HCT116 (cell line): Measurements from ENCODE around the gene SPRED2. TPM values are rescaled to one million over a fixed set of nuclear protein-coding genes. Genes with fewer than 3 reads are reported as not detected.

ENCODE experiments used
- ATAC-seq: fragments of 200-7000 bp; cut with Tn5 transposase; 2 replicates; pipeline ENCODE4 v1.9.1; 2020; ENCODE audit warnings: mild to moderate bottlenecking, moderate library complexity
- BruUV-seq: library from RNA; stranded (reverse); fragments of 400-500 nt; replicated peaks from 2 replicates; lab custom pipeline; 2021; lab: Mats Ljungman, UMichigan
- CTCF ChIA-PET: fragments of 300-600 bp; sonication (Branson Sonifier 250); formaldehyde crosslinking; loops from one replicate; lab custom pipeline; 2021; ENCODE audit warnings: antibody characterized with exemption; lab: Charles Lee
- POLR2A ChIA-PET: fragments of 300-600, 350-600 bp; sonication (Branson Sonifier 250); formaldehyde crosslinking; loops from one replicate; lab custom pipeline; 2021; ENCODE audit warnings: antibody characterized with exemption; lab: Charles Lee
- RAD21 ChIA-PET, 2 experiments: fragments of 300-600 bp; sonication (Branson Sonifier 250); formaldehyde crosslinking; loops; one replicate each; lab custom pipeline; 2023; ENCODE audit warnings: low total read pairs in 2 of 2; ENCODE audit not compliant: uncharacterized antibody in 2 of 2, unreplicated experiment in 2 of 2, low non-redundant PET in 1 of 2; lab: Charles Lee
- DNase-seq: peaks from one replicate; pipeline ENCODE4 v3.0.0-alpha.2; 2010; ENCODE audit warnings: low read depth, low spot score
- H2AFZ ChIP-seq: fragments of 200-600 bp; shearing (Covaris generic), sonication (generic); 2 replicates; pipeline ENCODE4 v1.6.1; 2017; ENCODE audit warnings: low read depth, mixed run types, mixed read lengths, antibody characterized with exemption, low read length; ENCODE audit not compliant: poor library complexity, severe bottlenecking
- H3K27ac ChIP-seq: 2 replicates; pipeline ENCODE4 v1.5.1; 2012; ENCODE audit warnings: low read depth, low read length
- H3K27me3 ChIP-seq: fragments of 200-600 bp; sonication (generic); 2 replicates; pipeline ENCODE4 v1.6.1; 2016; ENCODE audit warnings: mixed run types, low read length, mixed read lengths; ENCODE audit not compliant: insufficient read depth
- H3K36me3 ChIP-seq, 2 experiments: fragments of 200-500 bp in 1 of 2; fragments of 200-600 bp in 1 of 2; sonication (Bioruptor generic) in 1 of 2; sonication (generic) in 1 of 2; 2 replicates each; pipeline versions ENCODE4 v1.5.1 to v1.6.1; 2014 to 2016; ENCODE audit warnings: low read length in 2 of 2, inconsistent platforms in 1 of 2, mixed read lengths in 1 of 2, mixed run types in 1 of 2; ENCODE audit not compliant: insufficient read depth in 2 of 2, control insufficient read depth in 1 of 2
- H3K4me1 ChIP-seq, 2 experiments: fragments of 200-600 bp in 1 of 2; sonication (generic) in 1 of 2; 2 replicates each; pipeline versions ENCODE4 v1.5.1 to v1.6.1; 2012 to 2017; ENCODE audit warnings: low read length in 2 of 2, inconsistent platforms in 1 of 2, mild to moderate bottlenecking in 1 of 2, mixed read lengths in 1 of 2, mixed run types in 1 of 2, moderate library complexity in 1 of 2; ENCODE audit not compliant: insufficient read depth in 2 of 2, control insufficient read depth in 1 of 2
- H3K4me2 ChIP-seq: fragments of 200-600 bp; sonication (generic); 2 replicates; pipeline ENCODE4 v1.6.1; 2017; ENCODE audit warnings: mixed run types, low read length, mixed read lengths
- H3K4me3 ChIP-seq, 2 experiments: fragments of 200-600 bp in 1 of 2; sonication (generic) in 1 of 2; replicated peaks in 1 of 2; 2 replicates each; pipeline ENCODE4 v1.5.1; 2011 to 2016; ENCODE audit warnings: low read length in 2 of 2, control low read depth in 1 of 2, low read depth in 1 of 2, mild to moderate bottlenecking in 1 of 2, mixed read lengths in 1 of 2, mixed run types in 1 of 2
- H3K79me2 ChIP-seq: fragments of 200-600 bp; sonication (generic); 2 replicates; pipeline ENCODE4 v1.6.1; 2017; ENCODE audit warnings: mild to moderate bottlenecking, mixed run types, low read length, moderate library complexity, mixed read lengths; ENCODE audit not compliant: insufficient read depth
- H3K9ac ChIP-seq: fragments of 200-600 bp; sonication (generic); 2 replicates; pipeline ENCODE4 v1.6.1; 2016; ENCODE audit warnings: low read length, mixed read lengths
- H3K9me2 ChIP-seq: fragments of 200-600 bp; sonication (generic), shearing (Covaris generic); 2 replicates; pipeline ENCODE4 v1.6.1; 2017; ENCODE audit warnings: mixed run types, mild to moderate bottlenecking, moderate library complexity; ENCODE audit not compliant: insufficient read depth
- H3K9me3 ChIP-seq, 2 experiments: fragments of 200-500 bp in 1 of 2; fragments of 200-600 bp in 1 of 2; sonication (Bioruptor generic) in 1 of 2; sonication (generic) in 1 of 2; 2 replicates each; pipeline ENCODE4 v1.6.1; 2014 to 2017; ENCODE audit warnings: low read length in 2 of 2, mixed read lengths in 2 of 2, inconsistent platforms in 1 of 2, low read depth in 1 of 2, mild to moderate bottlenecking in 1 of 2, mixed run types in 1 of 2, moderate library complexity in 1 of 2; ENCODE audit not compliant: control insufficient read depth in 1 of 2, insufficient read depth in 1 of 2
- H4K20me1 ChIP-seq: fragments of 200-600 bp; sonication (generic), shearing (Covaris generic); 2 replicates; pipeline ENCODE4 v1.6.1; 2017; ENCODE audit warnings: mixed run types, mild to moderate bottlenecking, moderate library complexity; ENCODE audit not compliant: insufficient read depth
- CBX3 ChIP-seq: IDR thresholded peaks from 2 replicates; pipeline ENCODE4 v1.6.1; 2012; ENCODE audit warnings: low read depth
- EGR1 ChIP-seq: IDR thresholded peaks from 2 replicates; pipeline ENCODE4 v1.6.1; 2012; ENCODE audit warnings: low read depth
- EZH2phosphoT487 ChIP-seq: fragments of 200-600 bp; IDR thresholded peaks from 2 replicates; pipeline ENCODE4 v1.6.1; 2018; ENCODE audit warnings: antibody characterized with exemption, borderline replicate concordance
- POLR2A ChIP-seq: IDR thresholded peaks from 2 replicates; pipeline ENCODE4 v1.7.0; 2011; ENCODE audit warnings: borderline replicate concordance; ENCODE audit not compliant: insufficient read depth, insufficient read length; ENCODE audit errors: extremely low read depth
- POLR2AphosphoS5 ChIP-seq: IDR thresholded peaks from 2 replicates; pipeline ENCODE4 v1.6.1; 2011; ENCODE audit warnings: mild to moderate bottlenecking, low read depth, low read length, moderate library complexity
- RAD21 ChIP-seq: IDR thresholded peaks from 2 replicates; pipeline ENCODE4 v1.6.1; 2012; ENCODE audit warnings: low read depth, mild to moderate bottlenecking
- SIN3A ChIP-seq: IDR thresholded peaks from 2 replicates; pipeline ENCODE4 v1.6.1; 2012; ENCODE audit warnings: low read depth
- SP1 ChIP-seq: IDR thresholded peaks from 2 replicates; pipeline ENCODE4 v1.6.1; 2012; ENCODE audit warnings: low read depth
- SRF ChIP-seq: IDR thresholded peaks from 2 replicates; pipeline ENCODE4 v1.6.1; 2012; ENCODE audit warnings: low read depth
- TCF7L2 ChIP-seq: IDR thresholded peaks from 2 replicates; pipeline ENCODE4 v1.7.0; 2011; ENCODE audit warnings: borderline replicate concordance, inconsistent platforms; ENCODE audit not compliant: insufficient read depth, insufficient read length; ENCODE audit errors: extremely low read depth
- ZNF274 ChIP-seq: fragments of 200-500 bp; sonication (Bioruptor generic); IDR thresholded peaks from 2 replicates; pipeline ENCODE4 v1.6.1; 2014; ENCODE audit warnings: mild to moderate bottlenecking, low read depth, low read length, inconsistent platforms
- intact Hi-C: fragments of 100-400 bp; cut with micrococcal nuclease; formaldehyde crosslinking; loops from 2 replicates; pipeline ENCODE4 v1.10.0; 2022
- total RNA-seq: library from RNA; stranded (reverse); gene quantifications from one replicate; pipeline ENCODE4 v1.2.1, GENCODE V29; 2021; ENCODE audit not compliant: unreplicated experiment
- TF ChIP-seq, protein P1 (sequence below): IDR thresholded peaks from 2 replicates; pipeline ENCODE4 v1.6.1; 2012; ENCODE audit warnings: low read depth
- TF ChIP-seq, protein P2 (sequence below): IDR thresholded peaks from 2 replicates; pipeline ENCODE4 v1.6.1; 2012
- TF ChIP-seq, protein P3 (sequence below): IDR thresholded peaks from 2 replicates; pipeline ENCODE4 v1.6.1; 2011; ENCODE audit warnings: mild to moderate bottlenecking, low read length, moderate library complexity; ENCODE audit not compliant: insufficient replicate concordance; ENCODE audit errors: extremely low read depth

SPRED2 gene
- total RNA-seq, 1 experiment from 2014 or later, result 62.6 TPM

DNA sequence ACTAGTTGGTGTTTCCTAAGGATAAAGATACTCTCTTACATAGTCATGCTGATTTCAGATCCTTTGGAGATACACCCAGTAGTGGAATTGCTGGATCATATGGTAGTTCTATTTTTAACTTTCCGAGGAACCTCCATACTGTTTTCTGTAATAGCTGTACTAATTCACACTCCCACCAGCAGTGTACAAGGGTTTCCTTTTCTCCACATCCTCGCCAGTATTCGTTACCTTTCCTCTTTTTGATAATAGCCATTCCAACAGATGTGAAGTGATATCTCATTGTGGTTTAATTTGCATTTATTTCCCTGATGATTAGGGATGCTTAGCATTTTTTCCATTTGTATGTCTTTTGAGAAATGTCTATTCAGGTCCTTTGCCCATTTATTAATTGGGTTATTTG lies 170.7 kb downstream of the SPRED2 start:
- intact Hi-C loops, result no loop called here

More for the DNA sequence above, 170.7 kb downstream of the SPRED2 start:
- Histone ChIP-seq H3K9me2 (no peaks in the 10 kb centered on the region), H3K27me3 (no peaks in the 10 kb centered on the region), H2AFZ (no peak overlapping the region), H3K79me2 (peaks cover 24% of the 10 kb centered on the region), H3K9ac (no peak overlapping the region), H3K36me3 (peaks cover 0 to 10% of the 10 kb centered on the region in 2 experiments; a peak in 2 of 4 replicates), H4K20me1 (peaks cover 9% of the 10 kb centered on the region; the same call in 1 of the 2 replicates), H3K9me3 (no peaks in the 10 kb centered on the region), H3K4me2 (no peak overlapping the region), H3K4me1 (peaks cover 3% of the 10 kb centered on the region in 2 experiments; a peak in 1 of 4 replicates), H3K27ac (no peak overlapping the region), H3K4me3 (no peak overlapping the region)
- RAD21 ChIA-PET, result no interaction called here
- no TSS peak for BruUV-seq
- POLR2A ChIA-PET, result no interaction called here
- CTCF ChIA-PET, result no interaction called here
- TF ChIP-seq POLR2A, result no peak
- TF ChIP-seq TCF7L2, result no peak
- TF ChIP-seq SIN3A, result no peak
- no peak for TF ChIP-seq POLR2AphosphoS5
- no peak for TF ChIP-seq RAD21
- no peak for TF ChIP-seq SP1
- TF ChIP-seq, protein P1, sequence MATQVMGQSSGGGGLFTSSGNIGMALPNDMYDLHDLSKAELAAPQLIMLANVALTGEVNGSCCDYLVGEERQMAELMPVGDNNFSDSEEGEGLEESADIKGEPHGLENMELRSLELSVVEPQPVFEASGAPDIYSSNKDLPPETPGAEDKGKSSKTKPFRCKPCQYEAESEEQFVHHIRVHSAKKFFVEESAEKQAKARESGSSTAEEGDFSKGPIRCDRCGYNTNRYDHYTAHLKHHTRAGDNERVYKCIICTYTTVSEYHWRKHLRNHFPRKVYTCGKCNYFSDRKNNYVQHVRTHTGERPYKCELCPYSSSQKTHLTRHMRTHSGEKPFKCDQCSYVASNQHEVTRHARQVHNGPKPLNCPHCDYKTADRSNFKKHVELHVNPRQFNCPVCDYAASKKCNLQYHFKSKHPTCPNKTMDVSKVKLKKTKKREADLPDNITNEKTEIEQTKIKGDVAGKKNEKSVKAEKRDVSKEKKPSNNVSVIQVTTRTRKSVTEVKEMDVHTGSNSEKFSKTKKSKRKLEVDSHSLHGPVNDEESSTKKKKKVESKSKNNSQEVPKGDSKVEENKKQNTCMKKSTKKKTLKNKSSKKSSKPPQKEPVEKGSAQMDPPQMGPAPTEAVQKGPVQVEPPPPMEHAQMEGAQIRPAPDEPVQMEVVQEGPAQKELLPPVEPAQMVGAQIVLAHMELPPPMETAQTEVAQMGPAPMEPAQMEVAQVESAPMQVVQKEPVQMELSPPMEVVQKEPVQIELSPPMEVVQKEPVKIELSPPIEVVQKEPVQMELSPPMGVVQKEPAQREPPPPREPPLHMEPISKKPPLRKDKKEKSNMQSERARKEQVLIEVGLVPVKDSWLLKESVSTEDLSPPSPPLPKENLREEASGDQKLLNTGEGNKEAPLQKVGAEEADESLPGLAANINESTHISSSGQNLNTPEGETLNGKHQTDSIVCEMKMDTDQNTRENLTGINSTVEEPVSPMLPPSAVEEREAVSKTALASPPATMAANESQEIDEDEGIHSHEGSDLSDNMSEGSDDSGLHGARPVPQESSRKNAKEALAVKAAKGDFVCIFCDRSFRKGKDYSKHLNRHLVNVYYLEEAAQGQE, result no peak
- TF ChIP-seq EGR1, result no peak
- TF ChIP-seq ZNF274, result no peak
- no peak for TF ChIP-seq SRF
- TF ChIP-seq EZH2phosphoT487, result no peak
- TF ChIP-seq CBX3, result no peak
- TF ChIP-seq, protein P2, sequence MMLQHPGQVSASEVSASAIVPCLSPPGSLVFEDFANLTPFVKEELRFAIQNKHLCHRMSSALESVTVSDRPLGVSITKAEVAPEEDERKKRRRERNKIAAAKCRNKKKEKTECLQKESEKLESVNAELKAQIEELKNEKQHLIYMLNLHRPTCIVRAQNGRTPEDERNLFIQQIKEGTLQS, result no peak
- TF ChIP-seq, protein P3, sequence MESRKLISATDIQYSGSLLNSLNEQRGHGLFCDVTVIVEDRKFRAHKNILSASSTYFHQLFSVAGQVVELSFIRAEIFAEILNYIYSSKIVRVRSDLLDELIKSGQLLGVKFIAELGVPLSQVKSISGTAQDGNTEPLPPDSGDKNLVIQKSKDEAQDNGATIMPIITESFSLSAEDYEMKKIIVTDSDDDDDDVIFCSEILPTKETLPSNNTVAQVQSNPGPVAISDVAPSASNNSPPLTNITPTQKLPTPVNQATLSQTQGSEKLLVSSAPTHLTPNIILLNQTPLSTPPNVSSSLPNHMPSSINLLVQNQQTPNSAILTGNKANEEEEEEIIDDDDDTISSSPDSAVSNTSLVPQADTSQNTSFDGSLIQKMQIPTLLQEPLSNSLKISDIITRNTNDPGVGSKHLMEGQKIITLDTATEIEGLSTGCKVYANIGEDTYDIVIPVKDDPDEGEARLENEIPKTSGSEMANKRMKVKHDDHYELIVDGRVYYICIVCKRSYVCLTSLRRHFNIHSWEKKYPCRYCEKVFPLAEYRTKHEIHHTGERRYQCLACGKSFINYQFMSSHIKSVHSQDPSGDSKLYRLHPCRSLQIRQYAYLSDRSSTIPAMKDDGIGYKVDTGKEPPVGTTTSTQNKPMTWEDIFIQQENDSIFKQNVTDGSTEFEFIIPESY, result no peak
- no peak for ATAC-seq
- no peak for DNase-seq
